ENCODE results near the gene HHIP.
"Not testable (repeated sequence)": the region's sequence is repeated elsewhere in the genome, so short reads cannot be mapped to it uniquely, and the experiment has no call there.

The HHIP gene

GRCh38 chr4:144768809-144769208 lies 122.9 kb downstream of the HHIP start:
- not testable (repeated sequence) for DNase-seq

- DNase-seq = no peak
Observed at GRCh38 chr4:144778364-144778763, 132.4 kb downstream of the HHIP start.

DNA sequence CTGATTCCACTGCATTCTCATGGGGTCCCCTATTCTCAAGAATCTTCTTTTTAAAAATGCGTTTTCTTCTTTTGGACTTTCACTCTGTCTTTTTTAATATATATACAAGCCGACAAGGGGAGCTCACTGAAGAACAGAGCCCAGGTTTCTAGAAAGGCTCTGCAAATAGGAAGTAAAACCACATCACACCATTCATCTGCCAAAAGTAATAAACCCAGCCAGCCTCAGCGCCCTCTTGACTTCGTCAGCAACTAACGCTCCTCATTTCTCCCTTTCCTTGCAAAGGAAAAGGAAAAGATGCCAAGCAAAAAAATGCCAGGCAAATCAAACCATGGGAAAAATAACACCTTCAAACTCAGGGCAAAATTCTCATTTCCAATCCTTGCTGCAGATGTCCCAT lies 136.4 kb downstream of the HHIP start:
- no peak for DNase-seq

GRCh38 chr4:144785961-144786360 lies 140.0 kb downstream of the HHIP start:
- DNase-seq = no peak

GRCh38 chr4:144787365-144788258 lies 141.7 kb downstream of the HHIP start:
- DNase-seq = peak; percentile 34 to 52

- DNase-seq = no peak
Observed at GRCh38 chr4:144788469-144788868, 142.5 kb downstream of the HHIP start.

GRCh38 chr4:144791933-144792332 lies 146.0 kb downstream of the HHIP start:
- not testable (repeated sequence) for DNase-seq

Measured in NCI-H526 (cell line).